Thymus (tissue), 11 donors: ENCODE measurements around the gene CRTC1. TPM values are rescaled to one million over a fixed set of nuclear protein-coding genes. Genes with fewer than 3 reads are reported as not detected.

Source experiments
- DNase-seq, 9 donors: peaks; one replicate each; pipeline ENCODE4 v3.0.0-alpha.2; 2013; ENCODE audit warnings: low spot score in 9 of 9, low read depth in 6 of 9, missing footprints in 1 of 9
- H3K27ac ChIP-seq, 2 donors: one replicate each; pipeline ENCODE4 v1.5.1; 2013; ENCODE audit warnings: control low read depth in 1 of 2, low read depth in 1 of 2, low read length in 1 of 2, mild to moderate bottlenecking in 1 of 2, moderate library complexity in 1 of 2
- H3K27me3 ChIP-seq, 2 donors: one replicate each; pipeline ENCODE4 v1.5.1; 2013; ENCODE audit warnings: low read length in 1 of 2; ENCODE audit not compliant: control insufficient read depth in 2 of 2, insufficient read depth in 1 of 2
- H3K36me3 ChIP-seq, 2 donors: one replicate each; pipeline ENCODE4 v1.5.1; 2013; ENCODE audit warnings: low read length in 1 of 2, mild to moderate bottlenecking in 1 of 2, moderate library complexity in 1 of 2; ENCODE audit not compliant: control insufficient read depth in 2 of 2, insufficient read depth in 2 of 2
- H3K4me1 ChIP-seq, 2 donors: one replicate each; pipeline ENCODE4 v1.5.1; 2013; ENCODE audit warnings: low read length in 2 of 2; ENCODE audit not compliant: control insufficient read depth in 2 of 2, insufficient read depth in 2 of 2
- H3K4me3 ChIP-seq, 2 donors: one replicate each; pipeline ENCODE4 v1.5.1; 2013; ENCODE audit warnings: low read length in 2 of 2, control low read depth in 1 of 2, mild to moderate bottlenecking in 1 of 2
- H3K9me3 ChIP-seq, 2 donors: one replicate each; pipeline ENCODE4 v1.5.1; 2013; ENCODE audit warnings: low read length in 1 of 2, mild to moderate bottlenecking in 1 of 2; ENCODE audit not compliant: control insufficient read depth in 2 of 2, insufficient read depth in 1 of 2
- WGBS: extraction: QIAGEN DNeasy Blood & Tissue Kit; methylation state at CpG from one replicate; pipeline ENCODE4 v1.1.7; 2013; 5-methylcytosine and 5-hydroxymethylcytosine counted together
- polyA plus RNA-seq: library from polyadenylated mRNA; stranded (reverse); fragments of 200-250 nt; gene quantifications from one replicate; pipeline ENCODE4 v1.2.3, GENCODE V29; 2013
- total RNA-seq: library from RNA; stranded (reverse); fragments of 120-200 nt; gene quantifications from one replicate; pipeline ENCODE4 v1.2.4, GENCODE V29; 2013
- donor health status: healthy.

CRTC1 gene
- total and polyA plus RNA-seq, 2 donors = 1.2 to 9.7 TPM

- WGBS = 24% methylated on average over 16 of the region's 16 CpGs
- H3K27ac ChIP-seq = no peak overlapping the region
- H3K4me1 ChIP-seq = peaks cover 6 to 16% of the 10 kb centered on the region in 2 donors
These were observed 620 bp downstream of the CRTC1 start for GRCh38 chr19:18683958-18684641.

GRCh38 chr19:18684642-18684993 lies 1.1 kb downstream of the CRTC1 start:
- H3K4me1 ChIP-seq = peaks cover 6 to 16% of the 10 kb centered on the region in 2 donors
- WGBS = 90% methylated on average over 3 of the region's 3 CpGs

More at GRCh38 chr19:18683958-18684641, 620 bp downstream of the CRTC1 start:
- H3K36me3 ChIP-seq = no peaks in the 10 kb centered on the region
- H3K9me3 ChIP-seq = no peaks in the 10 kb centered on the region
- no peak for DNase-seq
- H3K4me3 ChIP-seq = peak overlapping the region; percentile 62 to 70
- no peaks in the 10 kb centered on the region for H3K27me3 ChIP-seq

GRCh38 chr19:18685597-18686190 lies 2.2 kb downstream of the CRTC1 start:
- Histone ChIP-seq H3K9me3 (no peaks in the 10 kb centered on the region), H3K27me3 (no peaks in the 10 kb centered on the region), H3K36me3 (no peaks in the 10 kb centered on the region)

More at GRCh38 chr19:18684642-18684993, 1.1 kb downstream of the CRTC1 start:
- no peaks in the 10 kb centered on the region for H3K9me3 ChIP-seq
- no peak overlapping the region for H3K4me3 ChIP-seq
- no peaks in the 10 kb centered on the region for H3K27me3 ChIP-seq
- H3K27ac ChIP-seq = no peak overlapping the region
- H3K36me3 ChIP-seq = no peaks in the 10 kb centered on the region
- no peak for DNase-seq

GRCh38 chr19:18687740-18688465 lies 4.4 kb downstream of the CRTC1 start:
- Histone ChIP-seq H3K9me3 (no peaks in the 10 kb centered on the region), H3K4me1 (peaks cover 3 to 13% of the 10 kb centered on the region in 2 donors), H3K36me3 (no peaks in the 10 kb centered on the region), H3K27ac (no peak overlapping the region), H3K27me3 (no peaks in the 10 kb centered on the region), H3K4me3 (no peak overlapping the region)
- no peak for DNase-seq
- WGBS = 95% methylated on average over 16 of the region's 16 CpGs

More at GRCh38 chr19:18685597-18686190, 2.2 kb downstream of the CRTC1 start:
- Histone ChIP-seq H3K4me1 (peaks cover 6 to 16% of the 10 kb centered on the region in 2 donors), H3K4me3 (no peak overlapping the region), H3K27ac (no peak overlapping the region)
- no peak for DNase-seq
- WGBS = 97% methylated on average over 5 of the region's 5 CpGs

- H3K36me3 ChIP-seq = no peaks in the 10 kb centered on the region
- WGBS = 98% methylated on average over 12 of the region's 12 CpGs
- no peak overlapping the region for H3K4me3 ChIP-seq
- no peak overlapping the region for H3K27ac ChIP-seq
- peaks cover 15 to 23% of the 10 kb centered on the region in 2 donors for H3K4me1 ChIP-seq
- H3K27me3 ChIP-seq = no peaks in the 10 kb centered on the region
- DNase-seq = no peak
- peaks cover 0 to 5% of the 10 kb centered on the region in 2 donors for H3K9me3 ChIP-seq
These were observed 12.5 kb downstream of the CRTC1 start for GRCh38 chr19:18696023-18696422.

GRCh38 chr19:18697680-18698079 lies 14.2 kb downstream of the CRTC1 start:
- Histone ChIP-seq H3K27me3 (no peaks in the 10 kb centered on the region), H3K4me1 (peaks cover 20 to 27% of the 10 kb centered on the region in 2 donors), H3K36me3 (no peaks in the 10 kb centered on the region), H3K27ac (no peak overlapping the region), H3K4me3 (no peak overlapping the region), H3K9me3 (peaks cover 0 to 5% of the 10 kb centered on the region in 2 donors)
- DNase-seq = no peak
- 94% methylated on average over 3 of the region's 3 CpGs for WGBS

GRCh38 chr19:18698321-18699167 lies 15.1 kb downstream of the CRTC1 start:
- Histone ChIP-seq H3K9me3 (peaks cover 0 to 5% of the 10 kb centered on the region in 2 donors), H3K4me1 (peaks cover 20 to 27% of the 10 kb centered on the region in 2 donors), H3K27ac (no peak overlapping the region), H3K27me3 (no peaks in the 10 kb centered on the region), H3K36me3 (no peaks in the 10 kb centered on the region), H3K4me3 (no peak overlapping the region)
- 96% methylated on average over 18 of the region's 18 CpGs for WGBS
- DNase-seq = no peak

GRCh38 chr19:18699403-18700054 lies 16.0 kb downstream of the CRTC1 start:
- H3K4me3 ChIP-seq = no peak overlapping the region
- H3K36me3 ChIP-seq = no peaks in the 10 kb centered on the region
- WGBS = 49% methylated on average over 14 of the region's 14 CpGs
- H3K27me3 ChIP-seq = no peaks in the 10 kb centered on the region
- H3K9me3 ChIP-seq = peaks cover 0 to 5% of the 10 kb centered on the region in 2 donors
- DNase-seq = no peak
- peaks cover 20 to 27% of the 10 kb centered on the region in 2 donors for H3K4me1 ChIP-seq
- no peak overlapping the region for H3K27ac ChIP-seq
